Nephron (organoid): ENCODE measurements around the gene SGSH.
"Not testable (repeated sequence)": the region's sequence is repeated elsewhere in the genome, so short reads cannot be mapped to it uniquely, and the experiment has no call there.

ENCODE experiments used
- H3K27ac Mint-ChIP-seq, 3 experiments: 2 replicates each; pipeline ENCODE4 v1.8.0; 2020; ENCODE audit warnings: mixed read lengths in 3 of 3, mild to moderate bottlenecking in 2 of 3, moderate library complexity in 1 of 3
- H3K27me3 Mint-ChIP-seq: 2 replicates; pipeline ENCODE4 v1.8.0; 2021; ENCODE audit warnings: low read depth, mild to moderate bottlenecking, moderate library complexity, mixed read lengths
- H3K36me3 Mint-ChIP-seq: 2 replicates; pipeline ENCODE4 v1.8.0; 2020; ENCODE audit warnings: low read depth, mixed read lengths
- H3K4me1 Mint-ChIP-seq: 2 replicates; pipeline ENCODE4 v1.8.0; 2020; ENCODE audit warnings: mixed read lengths
- H3K4me3 Mint-ChIP-seq, 3 experiments: 2 replicates each; pipeline ENCODE4 v1.8.0; 2020; ENCODE audit warnings: mild to moderate bottlenecking in 3 of 3, mixed read lengths in 3 of 3, moderate library complexity in 2 of 3
- H3K9me3 Mint-ChIP-seq: 2 replicates; pipeline ENCODE4 v1.8.0; 2020; ENCODE audit warnings: mixed read lengths
- TF ChIP-seq, protein P1 (sequence below), 3 experiments: fragments of 200-600 bp; sonication (generic); IDR thresholded peaks; one replicate each; pipeline ENCODE4 v1.5.0; 2021; ENCODE audit warnings: antibody characterized with exemption in 3 of 3; ENCODE audit not compliant: unreplicated experiment in 3 of 3

Gene SGSH

DNA sequence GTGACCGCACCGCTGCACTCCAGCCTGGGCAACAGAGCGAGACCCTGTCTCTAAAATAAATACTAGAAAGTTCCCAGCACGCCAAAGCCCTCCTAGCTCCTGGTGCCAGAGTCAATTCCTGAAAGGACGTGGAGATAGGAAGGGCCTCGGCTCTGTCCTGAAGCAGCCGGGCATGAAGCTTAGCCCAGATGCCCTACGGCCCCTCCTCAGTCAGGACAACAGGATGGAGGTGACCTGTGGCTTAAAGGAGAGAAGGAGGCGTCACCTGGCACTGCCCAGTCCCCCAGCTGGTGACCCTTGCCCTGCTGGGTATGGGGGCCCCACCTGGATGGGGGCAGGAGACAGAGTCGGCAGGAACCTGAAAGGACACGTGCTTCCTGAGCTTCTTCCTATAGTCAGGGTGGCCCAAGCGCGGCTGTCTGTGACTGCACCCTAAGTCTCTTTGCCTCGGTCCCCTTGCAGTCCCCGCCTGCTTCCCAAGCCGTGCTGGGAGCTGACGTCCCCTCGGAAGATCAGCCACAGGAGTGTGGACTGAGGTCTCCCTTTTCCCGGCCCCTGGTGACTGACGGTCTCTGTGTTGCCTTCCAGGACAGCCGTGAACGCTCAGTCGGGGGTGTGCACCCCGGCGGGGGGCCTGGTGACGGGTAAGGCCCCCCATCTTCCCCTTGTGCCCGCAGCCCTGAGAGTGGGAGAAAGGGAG, 25.6 kb upstream of the SGSH start:
- TF ChIP-seq, protein P1, sequence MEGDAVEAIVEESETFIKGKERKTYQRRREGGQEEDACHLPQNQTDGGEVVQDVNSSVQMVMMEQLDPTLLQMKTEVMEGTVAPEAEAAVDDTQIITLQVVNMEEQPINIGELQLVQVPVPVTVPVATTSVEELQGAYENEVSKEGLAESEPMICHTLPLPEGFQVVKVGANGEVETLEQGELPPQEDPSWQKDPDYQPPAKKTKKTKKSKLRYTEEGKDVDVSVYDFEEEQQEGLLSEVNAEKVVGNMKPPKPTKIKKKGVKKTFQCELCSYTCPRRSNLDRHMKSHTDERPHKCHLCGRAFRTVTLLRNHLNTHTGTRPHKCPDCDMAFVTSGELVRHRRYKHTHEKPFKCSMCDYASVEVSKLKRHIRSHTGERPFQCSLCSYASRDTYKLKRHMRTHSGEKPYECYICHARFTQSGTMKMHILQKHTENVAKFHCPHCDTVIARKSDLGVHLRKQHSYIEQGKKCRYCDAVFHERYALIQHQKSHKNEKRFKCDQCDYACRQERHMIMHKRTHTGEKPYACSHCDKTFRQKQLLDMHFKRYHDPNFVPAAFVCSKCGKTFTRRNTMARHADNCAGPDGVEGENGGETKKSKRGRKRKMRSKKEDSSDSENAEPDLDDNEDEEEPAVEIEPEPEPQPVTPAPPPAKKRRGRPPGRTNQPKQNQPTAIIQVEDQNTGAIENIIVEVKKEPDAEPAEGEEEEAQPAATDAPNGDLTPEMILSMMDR (IDR thresholded peaks at IDR 0.05; ENCODE audit: unreplicated experiment in 3 of 3) = no peak
- Mint-ChIP-seq H3K27ac (no peak overlapping the region), H3K4me3 (no peak overlapping the region), H3K9me3 (no peaks in the 10 kb centered on the region), H3K27me3 (no peaks in the 10 kb centered on the region), H3K36me3 (peaks cover 30% of the 10 kb centered on the region), H3K4me1 (no peaks in the 10 kb centered on the region)

DNA sequence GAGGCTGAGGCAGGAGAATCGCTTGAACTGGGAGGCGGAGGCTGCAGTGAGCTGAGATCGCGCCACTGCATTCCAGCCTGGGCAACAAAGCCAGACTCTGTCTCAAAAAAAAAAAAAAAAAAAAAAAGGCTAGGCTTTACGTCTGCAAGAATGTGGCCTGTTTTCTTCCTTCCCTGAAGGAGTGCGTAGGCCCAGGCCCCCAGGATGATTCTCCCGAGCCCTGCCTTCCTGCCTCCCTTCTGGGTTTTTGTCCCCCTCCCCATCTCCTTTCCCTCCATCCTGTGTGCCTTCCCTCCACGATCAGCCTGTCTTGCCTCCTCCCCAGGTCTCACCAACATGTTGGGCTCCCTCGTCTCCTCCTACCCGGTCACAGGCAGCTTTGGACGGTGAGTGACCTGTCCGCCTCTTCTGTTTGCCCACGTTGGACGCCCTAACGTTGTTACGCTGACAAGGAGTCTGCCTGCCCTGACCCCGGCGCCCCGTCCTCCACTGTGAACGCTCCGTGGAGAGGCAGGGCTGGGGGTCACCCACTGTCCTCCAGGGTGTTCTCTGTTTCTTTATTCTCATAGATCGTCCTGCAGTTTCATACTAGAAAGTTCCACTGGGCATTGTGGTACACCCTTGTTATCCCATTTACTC, 24.9 kb upstream of the SGSH start:
- H3K36me3 Mint-ChIP-seq = peaks cover 34% of the 10 kb centered on the region
- no peaks in the 10 kb centered on the region for H3K27me3 Mint-ChIP-seq
- H3K4me1 Mint-ChIP-seq = no peaks in the 10 kb centered on the region

DNA sequence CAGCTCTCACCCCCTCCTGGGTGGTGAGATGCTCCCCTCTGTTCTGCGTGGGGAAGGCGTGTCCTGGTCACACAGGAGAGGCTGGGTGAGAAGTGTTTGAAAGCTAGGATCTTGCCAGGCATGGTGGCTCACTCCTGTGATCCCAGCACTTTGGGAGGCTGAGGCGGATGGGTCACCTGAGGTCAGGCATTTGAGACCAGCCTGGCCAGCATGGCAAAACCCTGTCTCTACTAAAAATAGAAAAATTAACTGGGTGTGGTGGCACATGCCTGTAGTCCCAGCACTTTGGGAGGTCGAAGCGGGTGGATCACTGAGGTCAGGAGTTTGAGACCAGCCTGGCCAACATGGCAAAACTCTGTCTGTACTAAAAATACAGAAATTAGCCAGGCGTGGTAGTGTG, 24.3 kb upstream of the SGSH start:
- H3K27ac Mint-ChIP-seq, H3K4me3 Mint-ChIP-seq, H3K4me1 Mint-ChIP-seq, H3K27me3 Mint-ChIP-seq, H3K9me3 Mint-ChIP-seq: not testable (repeated sequence)
- H3K36me3 Mint-ChIP-seq = peaks cover 34% of the 10 kb centered on the region

More for the DNA sequence above, 24.9 kb upstream of the SGSH start:
- H3K9me3 Mint-ChIP-seq = no peaks in the 10 kb centered on the region
- no peak overlapping the region for H3K4me3 Mint-ChIP-seq
- TF ChIP-seq, protein P1 (IDR thresholded peaks at IDR 0.05; ENCODE audit: unreplicated experiment in 3 of 3) = no peak
- no peak overlapping the region for H3K27ac Mint-ChIP-seq

DNA sequence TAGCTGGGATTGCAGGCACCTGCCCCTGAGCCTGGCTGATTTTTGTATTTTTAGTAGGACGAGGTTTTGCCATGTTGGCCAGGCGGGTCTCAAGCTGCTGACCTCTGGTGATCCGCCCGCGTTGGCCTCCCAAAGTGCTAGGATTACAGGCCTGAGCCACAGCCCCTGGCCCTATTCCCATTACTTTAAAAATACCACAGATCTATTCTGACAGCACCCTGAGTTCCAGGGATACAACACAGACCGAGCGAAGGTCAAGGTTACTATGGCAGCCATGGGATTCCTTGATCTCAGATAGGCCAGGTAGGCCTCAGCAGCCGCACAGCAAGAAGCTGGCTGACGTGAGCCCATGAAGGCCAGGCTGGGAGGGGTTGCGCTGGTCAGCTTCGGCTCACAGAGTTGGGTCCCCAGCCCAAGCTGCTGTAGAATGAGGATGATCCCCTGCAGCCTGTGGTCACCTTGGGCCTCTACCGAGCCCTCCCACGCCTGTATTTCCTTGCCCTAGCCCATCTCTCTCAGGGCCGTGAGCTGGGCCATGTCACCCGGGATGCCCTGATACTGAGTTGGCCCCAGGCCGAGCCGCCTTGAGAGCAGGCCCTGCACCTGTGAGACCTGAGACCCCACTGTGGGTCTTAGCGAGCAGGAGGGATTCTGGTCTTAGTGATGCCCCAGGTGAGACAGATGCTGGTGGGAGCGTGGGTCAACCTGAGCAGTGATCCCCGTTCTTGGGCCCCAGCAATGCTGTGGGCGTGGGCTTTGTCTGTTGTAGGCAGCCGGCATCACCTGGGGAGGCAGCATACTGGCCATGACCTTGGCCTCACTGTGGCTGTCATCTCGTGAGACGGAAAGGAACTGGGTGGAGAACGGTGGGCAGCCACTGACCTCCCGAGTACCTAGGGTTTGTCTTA, 23.6 kb upstream of the SGSH start:
- Mint-ChIP-seq H3K27ac (no peak overlapping the region), H3K27me3 (no peaks in the 10 kb centered on the region), H3K4me1 (no peaks in the 10 kb centered on the region), H3K9me3 (no peaks in the 10 kb centered on the region), H3K4me3 (no peak overlapping the region), H3K36me3 (peaks cover 34% of the 10 kb centered on the region)
- TF ChIP-seq, protein P1 (IDR thresholded peaks at IDR 0.05; ENCODE audit: unreplicated experiment in 3 of 3) = no peak

DNA sequence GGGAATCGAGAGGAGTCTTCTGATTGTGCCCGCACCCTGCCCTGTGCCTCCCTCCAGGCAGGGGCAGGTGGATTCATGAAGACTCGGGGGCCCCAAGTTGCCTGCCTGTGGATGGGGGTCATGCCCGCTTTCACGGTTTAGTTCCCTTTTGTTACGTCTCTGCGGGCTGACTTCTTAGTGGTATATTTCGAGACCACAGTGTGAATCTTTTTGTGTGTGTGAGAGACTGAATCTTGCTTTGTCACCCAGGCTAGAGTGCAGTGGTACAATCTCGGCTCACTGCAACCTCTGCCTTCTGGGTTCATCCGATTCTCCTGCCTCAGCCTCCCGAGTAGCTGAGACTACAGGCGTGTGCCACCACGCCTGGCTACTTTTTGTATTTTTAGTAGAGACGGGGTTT, 22.4 kb upstream of the SGSH start:
- H3K36me3 Mint-ChIP-seq = peaks cover 43% of the 10 kb centered on the region
- TF ChIP-seq, protein P1 (IDR thresholded peaks at IDR 0.05; ENCODE audit: unreplicated experiment in 3 of 3) = no peak
- no peaks in the 10 kb centered on the region for H3K4me1 Mint-ChIP-seq
- H3K4me3 Mint-ChIP-seq = no peak overlapping the region
- no peaks in the 10 kb centered on the region for H3K9me3 Mint-ChIP-seq
- no peaks in the 10 kb centered on the region for H3K27me3 Mint-ChIP-seq
- H3K27ac Mint-ChIP-seq = no peak overlapping the region

DNA sequence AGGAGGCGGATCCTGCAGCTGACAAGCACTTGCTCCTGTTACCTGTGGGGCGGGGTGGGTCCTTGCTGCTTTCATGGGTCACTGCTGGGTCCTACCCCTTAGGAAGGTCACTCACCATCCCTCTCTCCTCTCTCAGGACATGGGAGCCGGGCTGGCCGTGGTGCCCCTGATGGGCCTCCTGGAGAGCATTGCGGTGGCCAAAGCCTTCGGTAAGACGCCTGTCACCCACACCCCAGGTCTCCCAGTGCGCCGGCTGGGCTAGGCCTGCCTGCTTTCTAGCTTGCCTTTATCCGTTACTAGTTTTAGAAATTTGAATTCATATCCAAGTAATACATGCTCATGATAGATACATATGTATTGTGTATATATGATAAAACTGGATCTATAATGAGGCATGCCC, 17.3 kb upstream of the SGSH start:
- Mint-ChIP-seq H3K9me3 (peaks cover 18% of the 10 kb centered on the region), H3K36me3 (peaks cover 73% of the 10 kb centered on the region), H3K4me1 (no peaks in the 10 kb centered on the region), H3K4me3 (no peak overlapping the region), H3K27me3 (no peaks in the 10 kb centered on the region), H3K27ac (no peak overlapping the region)
- TF ChIP-seq, protein P1 (IDR thresholded peaks at IDR 0.05; ENCODE audit: unreplicated experiment in 3 of 3) = no peak
